Measurements from ENCODE around the gene MAP1LC3C. TPM values are rescaled to one million over a fixed set of nuclear protein-coding genes. Genes with fewer than 3 reads are reported as not detected.

Gene MAP1LC3C
- total and polyA plus RNA-seq, 2 experiments from 2014 or later, result 0.27 to 0.45 TPM

- Histone ChIP-seq H3K27me3 (no peaks in the 10 kb centered on the region), H2AFZ (no peak overlapping the region), H3K27ac (no peak overlapping the region), H4K20me1 (ENCODE audit: insufficient read depth, poor library complexity, severe bottlenecking) (no peaks in the 10 kb centered on the region), H3K9me2 (replicated peaks; ENCODE audit: insufficient read depth) (no peaks in the 10 kb centered on the region), H3K36me3 (replicated peaks; ENCODE audit: insufficient read depth, low read depth) (no peaks in the 10 kb centered on the region), H3K79me2 (no peaks in the 10 kb centered on the region), H3K9me3 (ENCODE audit: low read depth) (no peaks in the 10 kb centered on the region), H3K4me1 (ENCODE audit: insufficient read depth) (no peaks in the 10 kb centered on the region), H3K4me2 (no peak overlapping the region), H3K4me3 (no peak overlapping the region)
- DNase-seq (ENCODE audit: low spot score), result no peak
- TF ChIP-seq EZH2phosphoT487 (IDR thresholded peaks at IDR 0.05; ENCODE audit: low read depth, severe bottlenecking, unreplicated experiment) (no peak), EZH2 (IDR thresholded peaks at IDR 0.05; ENCODE audit: borderline replicate concordance) (no peak)
- TF ChIP-seq, protein P1, sequence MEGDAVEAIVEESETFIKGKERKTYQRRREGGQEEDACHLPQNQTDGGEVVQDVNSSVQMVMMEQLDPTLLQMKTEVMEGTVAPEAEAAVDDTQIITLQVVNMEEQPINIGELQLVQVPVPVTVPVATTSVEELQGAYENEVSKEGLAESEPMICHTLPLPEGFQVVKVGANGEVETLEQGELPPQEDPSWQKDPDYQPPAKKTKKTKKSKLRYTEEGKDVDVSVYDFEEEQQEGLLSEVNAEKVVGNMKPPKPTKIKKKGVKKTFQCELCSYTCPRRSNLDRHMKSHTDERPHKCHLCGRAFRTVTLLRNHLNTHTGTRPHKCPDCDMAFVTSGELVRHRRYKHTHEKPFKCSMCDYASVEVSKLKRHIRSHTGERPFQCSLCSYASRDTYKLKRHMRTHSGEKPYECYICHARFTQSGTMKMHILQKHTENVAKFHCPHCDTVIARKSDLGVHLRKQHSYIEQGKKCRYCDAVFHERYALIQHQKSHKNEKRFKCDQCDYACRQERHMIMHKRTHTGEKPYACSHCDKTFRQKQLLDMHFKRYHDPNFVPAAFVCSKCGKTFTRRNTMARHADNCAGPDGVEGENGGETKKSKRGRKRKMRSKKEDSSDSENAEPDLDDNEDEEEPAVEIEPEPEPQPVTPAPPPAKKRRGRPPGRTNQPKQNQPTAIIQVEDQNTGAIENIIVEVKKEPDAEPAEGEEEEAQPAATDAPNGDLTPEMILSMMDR (IDR thresholded peaks at IDR 0.05; ENCODE audit: poor library complexity), result no peak
- 84% methylated on average over 5 of the region's 5 CpGs for WGBS (ENCODE audit: low lambda C conversion rate, missing lambda C conversion rate)
Observed at GRCh38 chr1:242008826-242009495, 10.1 kb upstream of the MAP1LC3C start.

- no peaks in the 10 kb centered on the region for H3K27me3 ChIP-seq
- H2AFZ ChIP-seq, result no peak overlapping the region
- H3K79me2 ChIP-seq, result no peaks in the 10 kb centered on the region
- no peak overlapping the region for H3K4me3 ChIP-seq
- 86% methylated on average over 3 of the region's 3 CpGs for WGBS (ENCODE audit: low lambda C conversion rate, missing lambda C conversion rate)
- H3K9me3 ChIP-seq (ENCODE audit: low read depth), result no peaks in the 10 kb centered on the region
- DNase-seq (ENCODE audit: low spot score), result no peak
- no peaks in the 10 kb centered on the region for H3K36me3 ChIP-seq (replicated peaks; ENCODE audit: insufficient read depth, low read depth)
- H4K20me1 ChIP-seq (ENCODE audit: insufficient read depth, poor library complexity, severe bottlenecking), result no peaks in the 10 kb centered on the region
- TF ChIP-seq, protein P1 (IDR thresholded peaks at IDR 0.05; ENCODE audit: poor library complexity), result no peak
- TF ChIP-seq EZH2 (IDR thresholded peaks at IDR 0.05; ENCODE audit: borderline replicate concordance) (no peak), EZH2phosphoT487 (IDR thresholded peaks at IDR 0.05; ENCODE audit: low read depth, severe bottlenecking, unreplicated experiment) (no peak)
- no peak overlapping the region for H3K4me2 ChIP-seq
- no peaks in the 10 kb centered on the region for H3K9me2 ChIP-seq (replicated peaks; ENCODE audit: insufficient read depth)
- no peak overlapping the region for H3K27ac ChIP-seq
- no peaks in the 10 kb centered on the region for H3K4me1 ChIP-seq (ENCODE audit: insufficient read depth)
Observed at GRCh38 chr1:242006976-242007375, 8.1 kb upstream of the MAP1LC3C start.

GRCh38 chr1:242005866-242006535 lies 7.1 kb upstream of the MAP1LC3C start:
- no peak for DNase-seq (ENCODE audit: low spot score)
- H3K79me2 ChIP-seq, result no peaks in the 10 kb centered on the region
- H3K4me3 ChIP-seq, result no peak overlapping the region
- H3K9me3 ChIP-seq (ENCODE audit: low read depth), result no peaks in the 10 kb centered on the region
- H2AFZ ChIP-seq, result no peak overlapping the region
- no peaks in the 10 kb centered on the region for H3K4me1 ChIP-seq (ENCODE audit: insufficient read depth)
- no peaks in the 10 kb centered on the region for H3K27me3 ChIP-seq
- H3K27ac ChIP-seq, result no peak overlapping the region
- TF ChIP-seq EZH2phosphoT487 (IDR thresholded peaks at IDR 0.05; ENCODE audit: low read depth, severe bottlenecking, unreplicated experiment), result no peak
- TF ChIP-seq, protein P1 (IDR thresholded peaks at IDR 0.05; ENCODE audit: poor library complexity), result no peak
- no peak overlapping the region for H3K4me2 ChIP-seq
- no peaks in the 10 kb centered on the region for H4K20me1 ChIP-seq (ENCODE audit: insufficient read depth, poor library complexity, severe bottlenecking)
- 81% methylated on average over 5 of the region's 5 CpGs for WGBS (ENCODE audit: low lambda C conversion rate, missing lambda C conversion rate)
- H3K9me2 ChIP-seq (replicated peaks; ENCODE audit: insufficient read depth), result no peaks in the 10 kb centered on the region
- H3K36me3 ChIP-seq (replicated peaks; ENCODE audit: insufficient read depth, low read depth), result no peaks in the 10 kb centered on the region

Data from hepatocyte (in vitro differentiated cells).